ENCODE measurements around the gene STXBP3.

STXBP3 gene

GRCh38 chr1:108811611-108812010 is 65.1 kb downstream of the STXBP3 start:
- DNase-seq: no peak

- no peak for DNase-seq
Observed at GRCh38 chr1:108813326-108813725, 66.9 kb downstream of the STXBP3 start.

- DNase-seq: peak; percentile 92 to 97
Observed at GRCh38 chr1:108814343-108815125, 68.1 kb downstream of the STXBP3 start.

DNA sequence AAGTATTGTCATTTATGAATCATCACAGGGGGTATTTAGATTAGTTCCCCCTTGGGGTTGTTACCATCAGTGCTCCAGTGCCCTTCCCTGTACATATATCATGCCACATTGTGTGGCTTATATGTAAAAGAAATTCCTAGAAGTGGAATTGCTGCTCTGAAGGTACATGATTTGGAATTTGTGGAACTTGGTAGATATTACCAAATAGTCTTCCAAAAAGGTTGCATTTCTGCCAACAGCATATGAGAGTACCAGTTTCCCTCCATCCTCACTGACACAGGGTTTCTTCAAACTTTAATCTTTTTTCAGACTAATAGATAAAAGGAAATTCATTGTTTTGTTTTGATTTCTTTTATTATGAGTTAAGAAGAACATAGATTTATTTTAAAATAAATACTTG is 69.1 kb downstream of the STXBP3 start:
- peak in 1 of 2 experiments; percentile 15 for DNase-seq

DNA sequence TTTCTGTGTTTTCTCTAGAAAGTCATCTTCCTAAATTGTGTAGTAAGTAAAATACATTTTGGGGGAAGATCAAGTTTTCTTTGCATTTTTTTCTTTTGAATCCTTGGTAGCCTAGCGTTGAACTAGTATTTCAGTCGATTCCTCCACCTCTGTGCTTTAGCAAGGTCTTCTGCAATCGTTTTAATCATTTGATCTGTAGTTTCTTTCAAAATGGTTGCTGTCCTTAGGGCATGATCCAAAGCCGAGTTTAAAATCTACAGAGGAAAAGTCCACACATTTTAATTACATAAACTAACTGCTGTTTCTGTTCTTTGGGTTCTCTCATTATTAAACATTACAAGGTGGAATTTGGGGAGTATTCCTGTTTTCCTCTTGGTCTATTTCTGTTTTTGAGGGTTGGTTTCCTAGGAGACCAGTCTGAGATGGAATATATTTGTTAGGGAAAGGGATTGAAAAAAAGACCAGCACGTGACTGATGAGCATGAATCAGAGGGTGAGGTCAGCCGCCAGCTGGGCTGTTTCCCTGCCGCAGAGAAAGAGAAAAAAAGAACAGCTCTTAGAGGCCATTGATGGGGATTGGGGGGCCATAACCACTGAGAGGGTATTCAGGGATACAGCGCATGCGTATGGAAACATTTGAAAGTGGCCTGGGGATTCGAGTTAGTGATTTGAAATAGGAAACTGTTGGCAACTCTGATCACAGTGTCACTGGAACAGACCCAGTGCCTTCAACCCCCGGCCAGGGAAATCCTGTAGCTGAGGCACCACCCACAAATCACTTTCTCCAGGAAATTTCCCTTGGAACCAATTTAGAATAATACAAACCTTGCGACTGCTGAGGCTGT is 69.8 kb downstream of the STXBP3 start:
- DNase-seq: peak; percentile 89 to 92

- peak; percentile 50 to 55 for DNase-seq
Observed at GRCh38 chr1:108817016-108817415, 70.5 kb downstream of the STXBP3 start.

GRCh38 chr1:108817811-108818210 is 71.3 kb downstream of the STXBP3 start:
- DNase-seq: peak in 1 of 2 experiments; percentile 7

DNA sequence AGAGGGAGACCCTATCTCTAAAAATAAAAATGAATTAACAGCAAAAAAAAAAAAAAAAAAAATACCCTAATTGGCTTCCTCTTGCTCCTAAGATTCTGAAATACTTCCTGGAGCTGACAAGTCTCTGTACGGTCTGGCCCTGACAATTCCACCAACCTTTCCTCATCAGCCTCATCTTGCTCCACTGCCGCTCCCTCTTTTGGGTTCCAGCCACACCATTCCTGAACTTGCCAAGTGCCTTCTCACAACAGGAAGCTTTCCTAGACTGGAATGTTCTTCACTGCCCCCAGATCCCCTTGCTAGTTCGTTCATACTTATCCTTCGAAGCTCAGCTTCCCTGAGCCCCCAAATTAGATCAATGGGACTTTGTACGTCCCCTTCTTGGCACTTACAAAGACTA is 73.4 kb downstream of the STXBP3 start:
- no peak for DNase-seq

GRCh38 chr1:108823632-108824031 is 77.2 kb downstream of the STXBP3 start:
- no peak for DNase-seq

- no peak for DNase-seq
Observed at GRCh38 chr1:108824051-108824450, 77.6 kb downstream of the STXBP3 start.

DNA sequence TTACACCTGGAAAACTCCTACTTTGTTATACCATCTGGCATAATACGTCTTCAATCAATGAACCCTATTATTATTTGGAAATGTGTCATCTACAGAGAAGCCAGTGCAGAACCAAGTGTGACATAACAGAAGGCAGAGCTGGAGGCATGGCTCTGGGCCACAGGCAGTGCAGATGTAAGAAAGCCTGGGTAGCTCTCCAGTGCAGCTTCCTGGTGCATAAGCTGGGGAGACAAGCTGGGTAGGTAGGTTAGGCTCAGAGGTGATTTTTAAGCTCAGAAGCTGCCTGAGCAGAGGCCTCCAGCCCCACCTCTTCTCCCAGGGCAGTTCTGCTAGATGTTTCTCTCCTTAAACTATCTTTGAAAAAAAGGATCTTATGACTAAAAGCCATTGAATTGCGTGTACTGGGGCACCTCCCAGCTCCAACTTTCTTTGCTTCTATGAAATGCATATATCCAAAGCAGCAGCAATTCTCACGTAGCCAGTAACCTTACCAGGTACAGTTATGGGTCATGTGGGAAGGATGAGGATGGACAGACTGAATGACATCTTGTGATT is 79.7 kb downstream of the STXBP3 start:
- DNase-seq: peak in 1 of 2 experiments; percentile 55

- DNase-seq: peak; percentile 74 to 92
Observed at GRCh38 chr1:108828074-108828961, 81.8 kb downstream of the STXBP3 start.

DNA sequence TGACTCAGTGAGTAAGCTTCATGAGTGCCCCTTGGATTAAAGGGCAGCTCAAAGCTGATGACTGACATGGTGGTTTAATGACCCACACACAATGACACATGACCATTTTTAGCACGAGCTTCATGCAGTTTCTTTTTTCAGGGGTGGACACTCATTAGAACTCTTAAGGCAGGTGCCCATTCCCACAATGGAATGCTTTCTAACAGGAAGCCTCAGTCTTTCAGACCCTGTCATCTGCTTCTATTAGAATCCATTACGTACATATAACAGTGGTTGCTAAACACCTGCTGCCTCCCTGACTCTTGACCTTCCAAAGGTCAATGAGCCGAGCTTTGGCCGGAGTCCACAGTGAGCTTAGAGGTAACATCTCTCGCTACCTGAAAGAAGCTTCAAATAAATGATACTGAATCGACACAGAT is 83.0 kb downstream of the STXBP3 start:
- no peak for DNase-seq

- DNase-seq: peak; percentile 20 to 82
Observed at GRCh38 chr1:108830119-108831008, 83.9 kb downstream of the STXBP3 start.

- no peak for DNase-seq
Observed at GRCh38 chr1:108831225-108831624, 84.8 kb downstream of the STXBP3 start.

DNA sequence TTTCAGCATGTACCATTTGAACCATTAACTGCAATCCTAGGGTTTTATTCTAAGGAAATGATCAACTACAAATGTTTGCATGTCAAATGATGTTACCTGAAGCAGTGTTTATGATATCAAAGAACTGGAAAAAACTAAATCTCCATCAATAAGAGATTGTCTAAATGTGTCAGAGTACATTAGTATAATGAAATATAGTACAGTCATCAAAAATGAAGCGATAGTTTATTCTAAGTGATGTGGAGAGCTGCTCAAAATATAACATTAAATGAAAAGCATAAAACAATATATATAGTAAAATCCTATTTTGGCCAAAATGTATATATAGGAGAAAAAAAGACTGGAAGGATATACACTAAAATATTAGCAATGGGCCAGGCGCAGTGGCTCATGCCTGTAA is 86.5 kb downstream of the STXBP3 start:
- no peak for DNase-seq

GRCh38 chr1:108841703-108842102 is 95.2 kb downstream of the STXBP3 start:
- DNase-seq: no peak

DNA sequence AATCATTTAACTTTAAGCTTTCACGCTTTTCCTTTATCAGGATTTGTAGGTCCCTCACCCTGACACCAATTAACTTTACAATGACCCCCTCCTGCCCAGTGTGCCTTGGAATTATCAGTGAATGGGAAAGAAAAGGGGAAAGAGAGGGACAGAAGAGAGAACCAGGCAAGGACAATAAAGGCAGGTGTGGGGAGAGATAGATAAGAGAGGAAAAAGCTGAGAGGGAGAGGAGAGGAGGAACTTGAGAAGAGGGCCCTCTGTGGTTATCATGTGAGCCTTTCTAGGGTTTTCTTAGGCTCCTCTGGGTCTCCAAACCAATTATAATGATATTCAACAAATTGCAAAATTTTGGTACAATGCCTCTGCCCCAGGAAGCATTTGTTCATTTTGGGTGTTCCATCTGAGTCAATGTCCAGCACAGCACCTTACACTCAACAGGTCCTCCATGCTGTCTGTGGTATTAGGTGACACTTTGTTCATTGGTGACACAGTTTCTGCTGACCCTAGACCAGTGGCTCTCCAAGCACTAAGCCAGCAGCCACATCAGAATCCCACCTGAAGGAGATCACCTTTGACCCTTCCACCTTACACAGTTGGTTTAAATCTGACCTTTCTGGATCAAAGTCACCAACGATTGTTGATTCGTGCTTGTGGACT is 96.2 kb downstream of the STXBP3 start:
- DNase-seq: no peak

GRCh38 chr1:108843390-108844137 is 97.1 kb downstream of the STXBP3 start:
- DNase-seq: no peak

DNA sequence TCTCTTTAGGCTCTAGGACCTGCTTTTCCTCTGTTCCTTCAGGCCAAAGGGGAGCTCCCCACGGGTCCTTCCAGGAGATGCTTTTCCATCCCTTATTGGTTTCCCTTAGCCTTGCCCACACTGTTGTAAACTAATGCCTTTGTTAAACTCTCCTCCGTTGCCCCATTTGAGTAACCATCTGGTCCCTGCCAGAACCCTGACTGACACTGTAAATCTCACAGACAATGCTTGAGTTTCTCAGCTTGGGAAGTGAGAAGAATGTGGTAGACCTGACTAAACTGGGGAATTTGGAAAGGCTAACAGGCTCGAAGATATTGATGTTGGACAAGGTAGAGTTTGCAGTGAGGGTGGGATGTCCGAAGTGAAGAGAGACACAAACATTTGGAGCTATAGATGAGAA is 99.0 kb downstream of the STXBP3 start:
- DNase-seq: no peak
